Esophagus (tissue), 2 donors: ENCODE data around the gene DUS2. TPM values are rescaled to one million over a fixed set of nuclear protein-coding genes. Genes with fewer than 3 reads are reported as not detected.
"Not testable (repeated sequence)": the region's sequence is repeated elsewhere in the genome, so short reads cannot be mapped to it uniquely, and the experiment has no call there.

Source experiments
- H3K27ac ChIP-seq, 2 donors: one replicate each; pipeline ENCODE4 v1.5.1; 2013; ENCODE audit warnings: low read depth in 2 of 2, mild to moderate bottlenecking in 2 of 2, inconsistent platforms in 1 of 2, low read length in 1 of 2, moderate library complexity in 1 of 2
- H3K27me3 ChIP-seq, 2 donors: one replicate each; pipeline ENCODE4 v1.6.1; 2013; ENCODE audit warnings: low read length in 2 of 2, control low read depth in 1 of 2, mild to moderate bottlenecking in 1 of 2; ENCODE audit not compliant: insufficient read depth in 2 of 2, control insufficient read depth in 1 of 2
- H3K36me3 ChIP-seq, 2 donors: one replicate each; pipeline ENCODE4 v1.6.1; 2013; ENCODE audit warnings: low read length in 1 of 2; ENCODE audit not compliant: control insufficient read depth in 2 of 2, insufficient read depth in 2 of 2
- H3K4me1 ChIP-seq, 2 donors: one replicate each; pipeline ENCODE4 v1.6.1; 2013; ENCODE audit warnings: low read length in 1 of 2; ENCODE audit not compliant: control insufficient read depth in 2 of 2, insufficient read depth in 2 of 2
- H3K4me3 ChIP-seq, 2 donors: one replicate each; pipeline ENCODE4 v1.5.1; 2013; ENCODE audit warnings: low read length in 2 of 2, mild to moderate bottlenecking in 2 of 2, low read depth in 1 of 2, moderate library complexity in 1 of 2
- H3K9me3 ChIP-seq, 2 donors: one replicate each; pipeline ENCODE4 v1.6.1; 2013; ENCODE audit warnings: mild to moderate bottlenecking in 2 of 2, low read depth in 1 of 2, low read length in 1 of 2, moderate library complexity in 1 of 2; ENCODE audit not compliant: control insufficient read depth in 2 of 2, insufficient read depth in 1 of 2
- WGBS, 2 donors: extraction: QIAGEN DNeasy Blood & Tissue Kit; methylation state at CpG; one replicate each; pipeline ENCODE4 v1.1.7; 2013; 5-methylcytosine and 5-hydroxymethylcytosine counted together
- polyA plus RNA-seq, 2 donors: library from polyadenylated mRNA; stranded (reverse); fragments of 200-250 nt; gene quantifications; one replicate each; pipeline ENCODE4 v1.2.3, GENCODE V29; 2013
- donor health status: healthy with polysubstance abuse.
- donor health status: Bipolar disorder and iron deficiency.

DUS2 gene
- polyA plus RNA-seq, 2 donors = 6.2 to 11.1 TPM

DNA sequence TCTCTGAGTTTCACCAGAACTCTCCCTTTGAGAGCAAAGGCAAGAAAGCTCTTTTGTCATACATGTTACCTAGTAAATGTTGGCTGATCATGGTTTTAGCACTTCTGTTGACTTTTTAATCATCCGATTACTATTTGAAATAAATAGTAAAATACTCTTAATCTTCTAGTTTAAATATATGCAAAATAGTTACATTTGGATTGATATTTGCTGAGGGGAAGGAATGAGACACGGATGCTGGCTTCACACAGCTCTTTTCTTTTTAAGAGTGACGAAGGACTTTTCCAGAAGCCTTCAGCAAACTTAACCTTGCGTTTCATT, 71.5 kb downstream of the DUS2 start:
- Histone ChIP-seq H3K36me3 (no peaks in the 10 kb centered on the region), H3K4me3 (no peak overlapping the region), H3K27me3 (no peaks in the 10 kb centered on the region), H3K4me1 (no peaks in the 10 kb centered on the region), H3K27ac (no peak overlapping the region), H3K9me3 (no peaks in the 10 kb centered on the region)
- WGBS, 2 donors = 86 to 95% methylated on average over 4 of the region's 4 CpGs

GRCh38 chr16:68096491-68096890, 73.4 kb downstream of the DUS2 start:
- Histone ChIP-seq H3K9me3 (no peaks in the 10 kb centered on the region), H3K27me3 (no peaks in the 10 kb centered on the region), H3K4me1 (no peaks in the 10 kb centered on the region), H3K36me3 (no peaks in the 10 kb centered on the region), H3K27ac (no peak overlapping the region), H3K4me3 (no peak overlapping the region)
- WGBS, 2 donors = 95 to 97% methylated on average over 2 of the region's 2 CpGs

DNA sequence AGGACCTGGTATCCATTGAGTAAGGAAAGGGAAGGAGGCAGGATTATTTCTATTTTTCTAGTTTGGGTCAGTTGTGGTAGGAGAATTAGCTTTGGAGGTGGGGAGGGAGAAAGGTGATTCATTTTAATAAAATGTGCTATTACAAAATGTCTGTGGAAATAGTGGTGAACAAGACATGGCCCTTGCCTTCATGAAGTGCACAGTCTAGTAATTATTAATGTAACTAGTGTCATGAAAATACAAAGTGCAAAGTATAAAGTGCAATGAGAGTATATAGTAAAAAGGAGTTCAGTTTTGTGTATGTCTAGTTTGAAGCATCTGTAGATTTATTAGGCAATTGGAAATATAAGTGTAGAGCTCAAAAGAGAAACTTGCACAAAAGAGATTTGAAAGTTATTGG, 74.0 kb downstream of the DUS2 start:
- Histone ChIP-seq H3K27ac (no peak overlapping the region), H3K4me3 (no peak overlapping the region), H3K4me1 (no peaks in the 10 kb centered on the region)

DNA sequence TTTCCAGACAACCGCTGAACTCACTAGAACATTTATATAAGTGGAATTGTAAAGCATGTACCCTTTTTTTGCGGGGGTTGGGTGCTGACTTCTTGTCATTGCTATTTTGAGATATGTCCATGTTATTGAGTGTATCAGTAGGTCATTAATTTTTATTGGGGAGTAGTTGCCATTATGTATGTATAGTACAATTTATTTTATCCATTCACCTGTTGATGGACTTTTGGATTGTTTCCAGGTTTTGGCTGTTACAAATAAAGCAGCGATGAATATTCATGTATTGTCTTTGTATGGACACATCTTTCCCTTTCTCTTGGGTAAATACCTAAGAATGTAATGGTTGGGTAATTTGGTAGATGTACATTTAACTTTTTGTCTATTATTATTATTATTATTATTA, 74.8 kb downstream of the DUS2 start:
- Histone ChIP-seq H3K9me3 (no peaks in the 10 kb centered on the region), H3K36me3 (no peaks in the 10 kb centered on the region), H3K27ac (no peak overlapping the region), H3K4me3 (no peak overlapping the region), H3K27me3 (no peaks in the 10 kb centered on the region), H3K4me1 (no peaks in the 10 kb centered on the region)
- WGBS, 2 donors = 96 to 97% methylated on average over 3 of the region's 3 CpGs

More for the DNA sequence above, 74.0 kb downstream of the DUS2 start:
- no peaks in the 10 kb centered on the region for H3K36me3 ChIP-seq
- H3K9me3 ChIP-seq = no peaks in the 10 kb centered on the region
- no peaks in the 10 kb centered on the region for H3K27me3 ChIP-seq

DNA sequence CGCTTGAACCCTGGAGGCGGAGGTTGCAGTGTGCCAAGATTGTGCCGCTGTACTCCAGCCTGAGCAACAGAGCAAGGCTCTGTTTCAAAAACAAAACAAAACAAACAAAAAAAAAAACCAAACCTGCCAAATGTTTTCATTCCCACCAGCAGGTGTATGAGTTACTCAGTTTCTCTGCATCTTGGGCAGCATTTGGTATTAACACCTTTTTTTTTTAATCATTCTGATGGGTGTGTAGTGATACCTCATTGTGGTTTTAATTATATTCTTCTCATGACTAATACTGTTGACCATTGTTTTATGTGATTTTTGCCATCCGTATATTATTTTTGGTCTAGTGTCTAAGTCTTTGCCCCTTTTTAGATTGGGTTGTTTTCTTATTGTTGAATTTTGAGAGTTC, 77.4 kb downstream of the DUS2 start:
- no peaks in the 10 kb centered on the region for H3K4me1 ChIP-seq
- H3K27me3 ChIP-seq = no peaks in the 10 kb centered on the region
- H3K9me3 ChIP-seq = no peaks in the 10 kb centered on the region
- H3K27ac ChIP-seq = no peak overlapping the region
- H3K4me3 ChIP-seq = no peak overlapping the region
- no peaks in the 10 kb centered on the region for H3K36me3 ChIP-seq
- WGBS, 2 donors = 70 to 77% methylated on average over 4 of the region's 4 CpGs

GRCh38 chr16:68105611-68106010, 82.5 kb downstream of the DUS2 start:
- H3K9me3 ChIP-seq = no peaks in the 10 kb centered on the region
- 97 to 99% methylated on average over 3 of the region's 3 CpGs for WGBS, 2 donors
- no peak overlapping the region for H3K4me3 ChIP-seq
- no peaks in the 10 kb centered on the region for H3K27me3 ChIP-seq
- no peaks in the 10 kb centered on the region for H3K36me3 ChIP-seq
- no peak overlapping the region for H3K27ac ChIP-seq
- no peaks in the 10 kb centered on the region for H3K4me1 ChIP-seq

DNA sequence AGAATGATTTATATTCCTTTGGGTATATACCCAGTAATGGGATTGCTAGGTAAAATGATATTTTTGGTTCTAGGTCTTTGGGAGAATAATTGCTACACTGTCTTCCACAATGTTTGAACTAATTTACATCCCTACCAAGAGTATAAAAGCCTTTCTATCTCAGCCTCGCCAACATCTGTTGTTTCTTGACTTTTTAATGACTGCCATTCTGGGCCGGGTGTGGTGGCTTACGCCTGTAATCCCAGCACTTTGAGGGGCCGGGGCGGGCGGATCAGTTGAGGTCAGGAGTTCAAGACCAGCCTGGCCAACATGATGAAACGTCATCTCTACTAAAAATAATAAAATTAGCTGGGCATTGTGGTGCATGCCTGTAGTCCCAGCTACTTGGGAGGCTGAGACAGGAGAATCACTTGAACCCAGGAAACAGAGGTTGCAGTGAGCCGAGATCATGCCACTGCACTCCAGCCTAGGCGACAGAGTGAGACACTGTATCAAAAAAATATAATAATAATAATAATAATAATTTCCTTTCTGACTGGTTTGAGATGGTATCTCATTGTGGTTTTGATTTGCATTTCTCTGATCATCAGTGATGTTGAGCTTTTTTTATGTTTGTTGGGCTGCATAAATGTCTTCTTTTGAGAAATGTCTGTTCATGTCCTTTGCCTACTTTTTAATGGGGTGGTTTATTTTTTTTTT, 84.3 kb downstream of the DUS2 start:
- WGBS, 2 donors = 82 to 86% methylated on average over 9 of the region's 9 CpGs

DNA sequence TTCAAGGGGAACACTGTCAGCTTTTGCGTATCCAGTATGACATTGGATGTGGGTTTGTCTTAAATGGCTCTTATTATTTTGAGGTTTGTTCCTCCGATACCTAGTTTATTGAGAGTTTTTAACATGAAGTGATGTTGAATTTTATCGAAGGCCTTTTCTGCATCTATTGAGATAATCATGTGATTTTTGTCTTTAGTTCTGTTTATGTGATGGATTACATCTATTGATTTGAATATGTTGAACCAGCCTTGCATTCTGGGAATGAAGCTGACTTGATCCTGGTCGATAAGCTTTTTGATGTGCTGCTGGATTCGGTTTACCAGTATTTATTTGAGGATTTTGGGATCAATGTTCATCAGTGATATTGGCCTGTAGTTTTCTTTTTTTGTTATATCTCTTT, 86.1 kb downstream of the DUS2 start:
- not testable (repeated sequence) for H3K36me3 ChIP-seq, H3K27me3 ChIP-seq
- 99 to 100% methylated on average over 5 of the region's 5 CpGs for WGBS, 2 donors

More for the DNA sequence above, 84.3 kb downstream of the DUS2 start:
- not testable (repeated sequence) for H3K4me1 ChIP-seq, H3K27me3 ChIP-seq, H3K36me3 ChIP-seq, H3K4me3 ChIP-seq, H3K27ac ChIP-seq, H3K9me3 ChIP-seq

DNA sequence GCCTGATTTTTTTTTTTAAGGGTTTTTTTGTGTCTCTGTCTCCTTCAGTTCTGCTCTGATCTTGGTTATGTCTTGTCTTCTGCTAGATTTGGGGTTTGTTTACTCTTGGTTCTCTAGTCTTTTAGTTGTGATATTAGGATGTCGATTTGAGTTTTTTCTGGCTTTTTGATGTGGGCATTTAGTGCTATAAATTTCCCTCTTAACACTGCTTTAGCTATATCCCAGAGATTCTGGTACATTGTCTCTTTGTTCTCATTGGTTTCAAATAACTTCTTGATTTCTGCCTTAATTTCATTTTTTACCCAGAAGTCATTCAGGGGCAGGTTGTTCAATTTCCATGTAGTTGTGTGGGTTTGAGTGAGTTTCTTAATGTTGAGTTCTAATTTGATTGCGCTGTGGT, 87.5 kb downstream of the DUS2 start:
- not testable (repeated sequence) for H3K27me3 ChIP-seq, H3K4me1 ChIP-seq, H3K27ac ChIP-seq, H3K36me3 ChIP-seq, H3K4me3 ChIP-seq, H3K9me3 ChIP-seq
- WGBS, 2 donors = 96% methylated on average over 2 of the region's 2 CpGs

More for the DNA sequence above, 86.1 kb downstream of the DUS2 start:
- not testable (repeated sequence) for H3K4me1 ChIP-seq, H3K4me3 ChIP-seq, H3K27ac ChIP-seq, H3K9me3 ChIP-seq

DNA sequence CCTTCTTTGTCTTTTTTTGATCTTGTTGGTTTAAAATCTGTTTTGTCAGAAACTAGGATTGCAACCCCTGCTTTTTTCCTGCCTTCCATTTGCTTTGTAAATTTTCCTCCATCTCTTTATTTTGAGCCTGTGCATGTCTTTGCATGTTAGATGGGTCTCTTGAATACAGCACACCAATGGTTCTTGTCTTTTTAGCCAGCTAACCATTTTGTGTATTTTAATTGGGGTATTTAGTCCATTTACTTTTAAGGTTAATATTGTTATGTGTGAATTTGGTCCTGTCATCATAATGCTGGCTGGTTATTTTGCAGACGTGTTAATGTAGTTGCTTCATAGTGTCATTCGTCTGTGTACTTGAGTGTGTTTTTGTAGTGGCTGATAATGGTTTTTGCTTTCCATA, 88.3 kb downstream of the DUS2 start:
- H3K9me3 ChIP-seq = no peaks in the 10 kb centered on the region
- no peaks in the 10 kb centered on the region for H3K36me3 ChIP-seq
- H3K4me3 ChIP-seq = no peak overlapping the region
- WGBS, 2 donors = 85 to 87% methylated on average over 2 of the region's 2 CpGs
- H3K27ac ChIP-seq = no peak overlapping the region
- H3K27me3 ChIP-seq = no peaks in the 10 kb centered on the region
- peaks cover 3 to 8% of the 10 kb centered on the region in 2 donors for H3K4me1 ChIP-seq
